H9 (cell line): Measurements from ENCODE around the gene IL32. TPM values are rescaled to one million over a fixed set of nuclear protein-coding genes. Genes with fewer than 3 reads are reported as not detected.

Experiments
- DNase-seq: peaks from one replicate; pipeline ENCODE4 v3.0.0-alpha.2; 2017
- H2AFZ ChIP-seq: one replicate; pipeline ENCODE4 v1.6.1; 2013; ENCODE audit warnings: mild to moderate bottlenecking, low read length, control low read depth, moderate library complexity
- H2AK5ac ChIP-seq: 2 replicates; pipeline ENCODE4 v1.6.1; 2013; ENCODE audit warnings: low read length, control low read depth, mixed read lengths; ENCODE audit not compliant: insufficient read length
- H2BK120ac ChIP-seq: one replicate; pipeline ENCODE4 v1.6.1; 2013; ENCODE audit warnings: low read depth, mild to moderate bottlenecking, low read length, control low read depth, inconsistent platforms; ENCODE audit not compliant: poor library complexity, severe bottlenecking
- H2BK12ac ChIP-seq: 2 replicates; pipeline ENCODE4 v1.6.1; 2013; ENCODE audit warnings: low read length, control low read depth, mixed read lengths, low read depth; ENCODE audit not compliant: insufficient read length
- H2BK15ac ChIP-seq: 2 replicates; pipeline ENCODE4 v1.6.1; 2013; ENCODE audit warnings: low read depth, low read length, control low read depth
- H2BK20ac ChIP-seq: one replicate; pipeline ENCODE4 v1.6.1; 2013; ENCODE audit warnings: low read depth, mild to moderate bottlenecking, low read length, control low read depth, inconsistent platforms; ENCODE audit not compliant: poor library complexity, severe bottlenecking
- H2BK5ac ChIP-seq: 2 replicates; pipeline ENCODE4 v1.6.1; 2013; ENCODE audit warnings: low read length, control low read depth, mixed read lengths; ENCODE audit not compliant: insufficient read length
- H3K14ac ChIP-seq: 2 replicates; pipeline ENCODE4 v1.6.1; 2013; ENCODE audit warnings: low read length, control low read depth; ENCODE audit not compliant: insufficient read depth
- H3K18ac ChIP-seq: 2 replicates; pipeline ENCODE4 v1.6.1; 2013; ENCODE audit warnings: low read depth, mild to moderate bottlenecking, mixed read lengths, low read length, control low read depth; ENCODE audit not compliant: insufficient read length
- H3K23ac ChIP-seq: 2 replicates; pipeline ENCODE4 v1.6.1; 2013; ENCODE audit warnings: low read length, control low read depth, mixed read lengths, low read depth; ENCODE audit not compliant: insufficient read length
- H3K23me2 ChIP-seq: 2 replicates; pipeline ENCODE4 v1.6.1; 2013; ENCODE audit warnings: low read depth, mild to moderate bottlenecking, mixed read lengths, low read length, control low read depth; ENCODE audit not compliant: insufficient read length, poor library complexity, severe bottlenecking
- H3K27ac ChIP-seq: 2 replicates; pipeline ENCODE4 v1.5.1; 2013; ENCODE audit warnings: low read length, control low read depth, mixed read lengths, low read depth; ENCODE audit not compliant: insufficient read length
- H3K27me3 ChIP-seq: 2 replicates; pipeline ENCODE4 v1.6.1; 2013; ENCODE audit warnings: low read length, control low read depth, inconsistent platforms; ENCODE audit not compliant: insufficient read depth
- H3K4ac ChIP-seq: 2 replicates; pipeline ENCODE4 v1.6.1; 2013; ENCODE audit warnings: low read depth, mild to moderate bottlenecking, control low read depth, inconsistent platforms, low read length, moderate library complexity
- H3K4me1 ChIP-seq: 2 replicates; pipeline ENCODE4 v1.6.1; 2013; ENCODE audit warnings: low read length, control low read depth, inconsistent platforms; ENCODE audit not compliant: insufficient read depth
- H3K4me2 ChIP-seq: 2 replicates; pipeline ENCODE4 v1.6.1; 2013; ENCODE audit warnings: low read length, control low read depth, mixed read lengths; ENCODE audit not compliant: insufficient read length, insufficient read depth
- H3K56ac ChIP-seq: 2 replicates; pipeline ENCODE4 v1.6.1; 2013; ENCODE audit warnings: low read depth, mild to moderate bottlenecking, mixed read lengths, low read length, control low read depth; ENCODE audit not compliant: insufficient read length
- H3K79me1 ChIP-seq: 2 replicates; pipeline ENCODE4 v1.6.1; 2013; ENCODE audit warnings: low read depth, mild to moderate bottlenecking, moderate library complexity, low read length, control low read depth, inconsistent platforms; ENCODE audit not compliant: insufficient read depth, poor library complexity, severe bottlenecking
- H3K79me2 ChIP-seq: 2 replicates; pipeline ENCODE4 v1.6.1; 2013; ENCODE audit warnings: low read length, control low read depth, inconsistent platforms; ENCODE audit not compliant: insufficient read depth
- H3K9ac ChIP-seq: 2 replicates; pipeline ENCODE4 v1.6.1; 2013; ENCODE audit warnings: low read length, control low read depth, mixed read lengths; ENCODE audit not compliant: insufficient read length; ENCODE audit errors: extremely low read depth
- H3K9me3 ChIP-seq: one replicate; pipeline ENCODE4 v1.6.1; 2013; ENCODE audit warnings: low read depth, low read length, inconsistent platforms; ENCODE audit not compliant: control insufficient read depth
- H3T11ph ChIP-seq: one replicate; pipeline ENCODE4 v1.6.1; 2013; ENCODE audit warnings: mild to moderate bottlenecking, low read length, control low read depth, inconsistent platforms
- H4K20me1 ChIP-seq: one replicate; pipeline ENCODE4 v1.6.1; 2013; ENCODE audit not compliant: control insufficient read depth, insufficient read length, insufficient read depth
- H4K5ac ChIP-seq: 2 replicates; pipeline ENCODE4 v1.6.1; 2013; ENCODE audit warnings: low read depth, mild to moderate bottlenecking, mixed read lengths, low read length, control low read depth; ENCODE audit not compliant: insufficient read length
- H4K8ac ChIP-seq: replicated peaks from 2 replicates; pipeline ENCODE4 v1.6.1; 2013; ENCODE audit warnings: low read length, control low read depth, mixed read lengths, low read depth; ENCODE audit not compliant: insufficient read length
- H4K91ac ChIP-seq: 2 replicates; pipeline ENCODE4 v1.6.1; 2013; ENCODE audit warnings: low read depth, mild to moderate bottlenecking, moderate library complexity, mixed read lengths, low read length, control low read depth; ENCODE audit not compliant: insufficient read length
- H3K27ac Mint-ChIP-seq, 3 experiments: 2 replicates in 2 of 3; 3 replicates in 1 of 3; pipeline ENCODE4 v1.8.0; 2020 to 2021; ENCODE audit warnings: mixed read lengths in 3 of 3, mild to moderate bottlenecking in 1 of 3, moderate library complexity in 1 of 3
- H3K27me3 Mint-ChIP-seq: 2 replicates; pipeline ENCODE4 v1.8.0; 2021; ENCODE audit warnings: low read depth, mild to moderate bottlenecking, moderate library complexity, mixed read lengths
- H3K36me3 Mint-ChIP-seq, 3 experiments: 2 replicates in 2 of 3; 3 replicates in 1 of 3; pipeline ENCODE4 v1.8.0; 2020 to 2021; ENCODE audit warnings: low read depth in 3 of 3, mixed read lengths in 3 of 3; ENCODE audit not compliant: insufficient read depth in 1 of 3
- H3K4me1 Mint-ChIP-seq, 2 experiments: 2 replicates each; pipeline ENCODE4 v1.8.0; 2020; ENCODE audit warnings: mixed read lengths in 2 of 2
- H3K4me3 Mint-ChIP-seq, 2 experiments: 2 replicates in 1 of 2; 3 replicates in 1 of 2; pipeline ENCODE4 v1.8.0; 2020 to 2021; ENCODE audit warnings: mild to moderate bottlenecking in 2 of 2, mixed read lengths in 2 of 2, moderate library complexity in 1 of 2
- H3K9me3 Mint-ChIP-seq, 2 experiments: 2 replicates in 1 of 2; 3 replicates in 1 of 2; pipeline ENCODE4 v1.8.0; 2020; ENCODE audit warnings: mild to moderate bottlenecking in 2 of 2, mixed read lengths in 2 of 2, moderate library complexity in 1 of 2
- WGBS: extraction: QIAGEN DNeasy Blood & Tissue Kit; methylation state at CpG from one replicate; pipeline ENCODE4 v1.1.7; 2013; ENCODE audit warnings: missing lambda C conversion rate, low lambda C conversion rate, mixed read lengths; ENCODE audit not compliant: insufficient read length; ENCODE audit errors: extremely low coverage; 5-methylcytosine and 5-hydroxymethylcytosine counted together
- total RNA-seq: library from RNA; stranded (reverse); gene quantifications from 2 replicates; pipeline ENCODE4 v1.2.1, GENCODE V29; 2021
- TF ChIP-seq, protein P1 (sequence below): fragments of 200-600 bp; sonication (generic); conservative IDR thresholded peaks from 3 replicates; pipeline ENCODE4 v1.8.0; 2021; ENCODE audit warnings: antibody characterized with exemption, mild to moderate bottlenecking

Gene IL32
- total RNA-seq, 1 experiment from 2014 or later, result 2.0 TPM

DNA sequence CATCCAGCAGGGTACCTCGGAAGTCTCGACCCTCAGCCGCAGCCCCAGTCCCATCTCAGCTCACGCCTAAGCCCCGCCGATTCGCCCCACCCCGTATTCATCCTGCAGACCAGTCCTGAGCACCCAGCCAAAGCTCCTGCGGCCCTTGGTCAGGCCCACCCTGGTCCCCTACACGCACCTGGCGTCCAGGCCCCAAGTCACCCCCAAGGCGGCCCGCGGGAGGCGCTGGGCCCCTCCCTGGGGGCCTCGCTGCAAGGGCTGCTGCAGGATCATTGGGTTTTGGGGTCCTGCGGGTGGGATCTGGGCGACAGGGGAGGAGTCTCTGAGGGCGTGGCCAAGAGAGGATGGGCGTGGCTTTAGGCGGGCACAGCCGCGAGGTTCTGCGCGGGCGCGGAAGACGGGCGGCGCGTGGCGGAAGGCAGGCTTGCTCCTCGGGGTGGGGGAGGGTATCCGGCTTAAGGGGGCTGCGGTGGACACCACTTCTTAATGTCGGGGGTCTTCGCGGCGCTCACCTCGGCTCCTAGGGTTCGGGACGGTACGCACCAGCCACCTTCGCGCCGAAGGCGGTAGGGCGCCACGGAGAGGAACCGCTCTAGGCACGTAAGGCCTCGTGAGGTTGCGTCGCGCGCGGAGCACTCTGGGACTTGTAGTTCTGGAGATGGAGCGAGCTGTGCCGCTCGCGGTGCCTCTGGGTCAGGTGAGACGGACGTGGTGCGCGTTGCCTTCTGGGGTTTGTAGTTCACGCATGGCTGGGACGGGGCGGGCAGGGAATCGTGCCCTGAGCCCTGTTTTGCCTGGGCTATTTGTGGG, 41.6 kb upstream of the IL32 start, which contains the start of the genes HCFC1R1 and THOC6:
Gene HCFC1R1, minus strand, starts transcription at position 274 of the 810 bp plus-strand sequence. Its CDS starts 1 bp downstream, at position 273.
Gene THOC6, plus strand, starts transcription at position 367 of the 810 bp plus-strand sequence. Its CDS starts 292 bp downstream, at position 659.
- H3K27me3 Mint-ChIP-seq, result peaks cover 7% of the 10 kb centered on the region
- Histone ChIP-seq H2BK5ac (peak within 1 kb of the TSS; percentile 43), H3K27ac (peak within 1 kb of the TSS; percentile 66), H3K23me2 (peaks cover 26% of the 10 kb centered on the region), H3K79me2 (no peaks in the 10 kb centered on the region; the same call in 1 of the 2 replicates), H3K4ac (no peak within 1 kb of the TSS), H2BK12ac (peak within 1 kb of the TSS; percentile 48), H2AFZ (no peak within 1 kb of the TSS), H3K56ac (no peak within 1 kb of the TSS), H3K9ac (peak within 1 kb of the TSS; percentile 67), H3T11ph (no peak within 1 kb of the TSS), H2BK20ac (no peak within 1 kb of the TSS), H3K4me2 (peak within 1 kb of the TSS; percentile 51), H4K91ac (no peak within 1 kb of the TSS), H4K20me1 (no peaks in the 10 kb centered on the region), H4K5ac (no peak within 1 kb of the TSS), H3K4me1 (peaks cover 2% of the 10 kb centered on the region; the same call in 1 of the 2 replicates), H3K9me3 (no peaks in the 10 kb centered on the region), H3K79me1 (no peaks in the 10 kb centered on the region), H2AK5ac (no peak within 1 kb of the TSS), H3K14ac (peak within 1 kb of the TSS; percentile 93), H3K18ac (peak within 1 kb of the TSS; percentile 94), H3K23ac (no peak within 1 kb of the TSS), H3K27me3 (no peaks in the 10 kb centered on the region), H4K8ac (no peak within 1 kb of the TSS), H2BK120ac (no peak within 1 kb of the TSS), H2BK15ac (no peak within 1 kb of the TSS)
- peaks cover 23 to 48% of the 10 kb centered on the region in 2 experiments for H3K4me1 Mint-ChIP-seq
- peaks cover 15 to 43% (median 33%) of the 10 kb centered on the region in 3 experiments; a peak in 6 of 7 replicates for H3K36me3 Mint-ChIP-seq
- peak within 1 kb of the TSS; percentile 93 to 96 for H3K4me3 Mint-ChIP-seq
- H3K9me3 Mint-ChIP-seq, result no peaks in the 10 kb centered on the region; a peak in 2 of 5 replicates
- DNase-seq, result peak; percentile 99
- peak within 1 kb of the TSS; percentile 98 to 100 (median 99) for H3K27ac Mint-ChIP-seq
- WGBS, result no CpG with 5 or more reads among the region's 69 CpGs
- TF ChIP-seq, protein P1, sequence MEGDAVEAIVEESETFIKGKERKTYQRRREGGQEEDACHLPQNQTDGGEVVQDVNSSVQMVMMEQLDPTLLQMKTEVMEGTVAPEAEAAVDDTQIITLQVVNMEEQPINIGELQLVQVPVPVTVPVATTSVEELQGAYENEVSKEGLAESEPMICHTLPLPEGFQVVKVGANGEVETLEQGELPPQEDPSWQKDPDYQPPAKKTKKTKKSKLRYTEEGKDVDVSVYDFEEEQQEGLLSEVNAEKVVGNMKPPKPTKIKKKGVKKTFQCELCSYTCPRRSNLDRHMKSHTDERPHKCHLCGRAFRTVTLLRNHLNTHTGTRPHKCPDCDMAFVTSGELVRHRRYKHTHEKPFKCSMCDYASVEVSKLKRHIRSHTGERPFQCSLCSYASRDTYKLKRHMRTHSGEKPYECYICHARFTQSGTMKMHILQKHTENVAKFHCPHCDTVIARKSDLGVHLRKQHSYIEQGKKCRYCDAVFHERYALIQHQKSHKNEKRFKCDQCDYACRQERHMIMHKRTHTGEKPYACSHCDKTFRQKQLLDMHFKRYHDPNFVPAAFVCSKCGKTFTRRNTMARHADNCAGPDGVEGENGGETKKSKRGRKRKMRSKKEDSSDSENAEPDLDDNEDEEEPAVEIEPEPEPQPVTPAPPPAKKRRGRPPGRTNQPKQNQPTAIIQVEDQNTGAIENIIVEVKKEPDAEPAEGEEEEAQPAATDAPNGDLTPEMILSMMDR, result no peak
